Activated CD8-positive, alpha-beta memory T cell treated with anti-CD3 and anti-CD28 coated beads for 24 hours (primary cell): ENCODE data around the gene OBSL1.

Experiments
- DNase-seq: peaks from one replicate; pipeline ENCODE4 v3.0.0-alpha.2; 2020

OBSL1 gene

DNA sequence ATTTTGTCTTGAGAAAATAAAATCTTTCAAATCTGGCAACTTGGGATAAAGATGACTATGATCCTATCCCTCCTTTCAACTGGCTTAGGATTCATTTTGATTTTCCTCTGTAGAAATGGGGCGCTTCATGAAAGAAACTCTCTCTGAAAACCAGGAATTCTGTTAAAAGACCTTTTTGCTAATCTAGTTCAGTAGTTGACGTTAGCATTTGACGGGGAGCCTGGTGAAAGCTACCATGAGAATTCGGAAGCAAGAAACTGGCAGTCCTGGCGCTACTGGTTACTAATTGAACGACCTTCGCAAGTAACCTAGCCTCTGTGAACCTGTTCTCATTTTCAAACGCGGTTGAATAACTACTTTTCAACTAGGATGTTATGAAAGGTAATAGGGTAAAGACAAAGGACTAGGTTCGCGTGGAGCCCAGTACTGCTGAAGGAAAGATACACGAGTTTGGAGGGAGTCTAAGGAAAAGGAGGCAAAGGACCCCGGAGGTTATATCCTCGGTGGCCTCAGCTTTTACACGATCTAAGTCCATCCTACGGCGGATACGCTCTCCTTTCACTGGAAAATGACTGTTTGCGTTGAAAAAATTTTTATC lies 25.7 kb upstream of the OBSL1 start:
- DNase-seq = no peak

DNA sequence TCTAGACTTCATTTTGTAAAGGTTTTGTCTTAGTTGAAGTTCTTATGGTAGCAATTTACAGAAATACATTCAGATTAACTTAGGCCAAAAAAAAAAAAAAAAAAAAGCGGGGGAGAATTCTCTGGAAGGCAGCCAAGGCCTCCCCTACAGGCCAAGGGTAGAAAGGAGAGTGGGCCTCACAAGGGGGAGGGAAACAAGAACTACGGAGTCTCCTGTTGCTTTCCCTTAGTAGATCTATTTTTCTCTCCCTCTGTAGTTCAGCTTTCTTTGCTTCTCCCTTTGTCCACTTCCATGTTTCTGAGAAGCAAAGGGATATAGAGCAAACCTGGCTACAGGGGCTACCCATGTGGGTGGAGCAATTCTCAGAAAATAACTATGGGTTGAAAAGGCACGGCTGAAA lies 23.9 kb upstream of the OBSL1 start:
- no peak for DNase-seq

DNA sequence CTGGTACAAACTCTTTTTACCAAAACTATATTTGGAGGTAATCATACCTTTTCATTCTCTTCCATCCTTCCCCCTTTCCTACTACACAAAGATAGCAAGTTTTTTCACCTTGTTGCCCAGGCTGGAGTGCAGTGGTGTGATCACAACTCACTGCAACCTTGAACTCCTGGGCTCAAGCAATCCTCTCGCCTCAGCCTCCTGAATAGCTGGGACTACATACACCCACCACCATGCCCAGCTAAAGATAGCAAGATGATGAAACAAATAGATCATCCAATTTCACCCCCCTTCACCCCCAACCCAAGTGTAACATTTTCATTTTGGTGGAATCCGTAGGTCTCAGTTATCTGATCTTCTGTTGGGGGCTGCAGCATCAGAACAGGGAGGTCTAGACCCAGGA lies 21.8 kb upstream of the OBSL1 start:
- DNase-seq = no peak

DNA sequence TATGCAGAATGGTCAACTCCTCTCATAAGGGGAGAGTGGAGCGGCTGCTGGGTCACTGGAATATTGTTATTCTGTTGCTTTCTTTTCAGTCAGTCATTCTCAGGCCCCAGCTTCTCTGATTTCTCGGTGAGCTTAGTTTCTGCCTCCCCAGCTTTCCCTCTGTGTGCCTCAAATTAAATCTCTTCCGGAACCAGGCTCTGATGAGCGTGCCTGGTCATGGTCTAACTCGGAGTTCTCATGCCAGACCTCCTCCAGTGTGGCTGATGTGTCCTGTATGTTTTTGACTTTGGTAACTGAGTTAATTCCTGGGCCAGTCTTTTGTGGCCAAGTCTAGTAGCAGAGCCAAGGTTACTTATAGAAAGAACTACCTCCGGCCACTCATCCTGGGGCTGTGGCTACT lies 21.4 kb upstream of the OBSL1 start:
- DNase-seq = no peak

DNA sequence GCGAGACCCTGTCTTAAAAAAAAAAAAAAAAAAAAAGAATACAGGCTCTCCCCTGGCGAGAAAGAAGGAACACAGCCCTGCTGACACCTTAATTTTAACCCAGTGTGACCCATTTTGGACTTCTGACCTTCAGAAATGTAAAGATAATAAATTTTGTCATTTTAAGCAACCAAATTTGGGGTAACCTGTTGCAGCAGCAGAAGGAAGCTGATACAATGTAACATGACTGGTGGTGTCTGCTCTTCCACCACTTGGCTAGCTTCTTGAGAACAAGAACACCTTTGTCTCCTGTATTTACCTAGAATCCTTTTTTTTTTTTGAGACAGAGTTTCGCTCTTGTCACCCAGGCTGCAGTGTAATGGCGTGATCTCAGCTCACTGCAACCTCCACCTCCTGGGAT lies 19.8 kb upstream of the OBSL1 start:
- no peak for DNase-seq

DNA sequence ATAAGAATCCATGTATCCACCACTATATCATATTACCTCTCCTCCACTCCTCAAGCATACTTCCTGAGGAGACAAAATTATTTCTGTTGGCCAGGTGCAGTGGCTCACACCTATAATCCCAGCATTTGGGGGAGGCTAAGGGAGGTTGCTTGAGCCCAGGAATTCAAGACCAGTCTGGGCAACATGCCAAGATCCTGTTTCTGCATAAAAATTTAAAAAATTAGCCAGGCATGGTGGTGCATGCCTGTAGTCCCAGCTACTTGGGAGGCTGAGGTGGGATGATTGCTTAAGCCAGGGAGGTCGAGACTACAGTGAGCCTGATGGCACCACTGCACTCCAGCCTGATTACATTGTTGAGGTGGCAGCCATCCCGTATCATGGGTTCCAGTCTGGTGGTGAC lies 10.0 kb upstream of the OBSL1 start:
- DNase-seq = no peak

DNA sequence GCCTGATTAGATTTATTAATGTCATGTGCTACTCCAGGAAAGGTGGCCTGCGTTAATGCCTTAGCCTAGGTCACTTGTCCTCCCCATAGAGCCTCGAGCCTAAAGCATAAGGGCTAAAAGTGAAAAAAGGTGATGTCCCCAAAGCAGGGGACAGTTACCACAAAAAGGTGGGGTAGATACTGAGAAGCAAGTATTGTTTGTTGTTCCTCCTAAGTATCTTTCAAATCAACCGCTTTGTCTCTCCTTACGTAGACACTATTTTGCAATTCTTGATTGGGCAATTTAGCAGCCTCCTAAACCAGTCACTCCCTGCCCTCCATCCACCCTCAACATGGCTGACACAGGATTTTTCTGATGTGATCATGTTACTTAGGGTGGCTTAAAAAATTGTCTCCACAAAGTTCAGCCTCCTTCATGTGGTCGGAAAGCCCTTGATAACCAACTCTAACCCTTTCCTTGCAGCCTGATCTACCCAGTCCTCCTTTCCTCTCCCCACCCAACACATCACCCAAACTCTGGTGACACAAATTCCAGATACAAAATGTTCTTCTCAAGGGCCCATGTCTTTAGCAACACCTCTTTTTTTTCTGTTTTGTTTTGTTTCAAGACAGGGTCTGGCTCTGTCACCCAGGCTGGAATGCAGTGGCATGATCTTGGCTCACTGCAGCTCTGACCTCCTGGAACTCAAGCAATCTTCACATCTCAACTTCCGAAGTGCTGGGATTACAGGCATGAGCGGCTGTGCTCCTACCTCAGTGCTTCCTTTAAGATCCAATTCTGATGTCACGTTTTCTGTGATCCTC lies 7.7 kb upstream of the OBSL1 start:
- no peak for DNase-seq

DNA sequence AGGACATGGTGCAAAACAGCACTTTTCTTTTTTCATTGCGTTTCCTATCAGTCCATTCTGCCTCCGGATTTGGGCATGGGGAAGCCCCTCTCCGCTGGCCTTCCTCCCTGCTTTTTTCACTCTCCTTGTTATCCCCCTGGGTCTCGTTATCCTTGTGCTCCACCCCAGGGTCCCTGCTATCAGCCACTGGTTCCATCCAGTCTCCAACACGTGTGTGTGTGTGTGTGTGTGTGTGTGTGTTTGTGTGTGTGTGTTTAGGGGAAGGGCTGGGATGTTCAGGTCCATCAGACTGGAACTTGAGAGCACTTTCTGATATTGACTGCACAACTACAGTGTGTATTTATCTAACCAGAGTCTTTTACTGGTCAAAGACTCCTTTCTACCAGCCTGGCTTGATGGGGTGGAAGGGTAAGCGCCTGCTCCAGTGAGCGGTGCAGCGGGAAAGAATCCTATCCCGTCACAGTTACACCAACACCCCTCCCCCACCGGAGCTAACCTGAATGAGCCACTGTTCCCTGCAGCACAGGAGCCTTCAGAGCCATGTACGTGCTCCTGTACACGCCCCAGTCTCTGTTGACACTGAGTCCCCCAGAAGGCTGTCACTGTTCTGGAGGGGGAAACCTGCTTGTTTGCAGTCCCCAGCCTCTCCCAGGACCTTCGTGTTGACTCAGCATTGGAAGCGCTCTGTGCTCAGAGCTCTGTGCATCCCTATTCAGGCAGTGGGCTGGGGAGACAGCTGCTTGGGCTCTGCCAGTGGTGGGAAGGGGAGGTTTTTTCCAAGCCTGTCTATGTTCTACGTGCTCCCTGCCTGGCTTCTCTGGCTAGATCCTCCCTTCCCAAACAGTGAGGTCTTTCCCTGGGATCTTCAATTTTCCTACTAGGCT lies 5.4 kb upstream of the OBSL1 start:
- no peak for DNase-seq

DNA sequence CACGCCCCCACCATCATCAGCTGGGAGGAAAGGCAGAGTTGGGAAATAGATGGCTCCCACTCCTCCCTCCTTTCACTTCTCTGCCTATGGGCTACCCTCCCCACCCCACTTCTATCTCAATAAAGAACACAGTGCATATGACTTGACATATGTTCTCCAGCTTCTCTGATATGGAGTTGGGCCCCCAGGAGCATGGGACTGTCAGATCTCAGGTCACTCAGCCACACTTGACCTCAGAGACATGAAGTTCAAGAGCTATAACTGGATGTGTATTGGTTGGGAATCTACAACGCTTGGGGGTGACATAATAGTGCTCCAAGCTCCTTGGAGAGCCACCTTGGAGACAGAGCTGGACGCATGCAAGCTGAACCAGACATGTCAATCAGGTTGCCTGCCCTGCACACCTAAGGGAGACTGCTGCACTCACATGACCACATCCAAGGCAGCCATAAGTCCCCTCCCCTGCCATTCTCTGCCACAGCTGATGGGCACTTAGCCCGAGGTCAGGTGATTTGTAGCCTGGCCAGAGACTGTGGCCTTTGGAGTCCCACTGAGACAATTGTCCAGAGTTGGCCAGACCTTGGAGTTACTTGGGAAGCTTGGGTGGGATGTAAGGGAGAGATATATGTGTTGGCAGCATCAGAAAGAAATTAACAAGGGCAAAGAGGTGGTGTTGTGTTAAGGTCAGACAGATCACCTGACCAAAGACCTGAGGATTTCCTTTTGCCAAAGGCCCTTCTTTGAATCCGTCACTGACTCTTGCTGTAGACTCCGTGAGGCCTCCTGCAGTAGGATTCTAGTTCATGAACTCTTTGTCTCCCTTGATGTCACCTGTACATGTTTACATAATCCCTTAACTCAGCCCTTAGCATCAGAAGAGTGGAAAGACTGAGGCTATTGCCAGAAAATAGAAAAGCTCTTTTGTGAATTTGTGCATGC lies 4.5 kb upstream of the OBSL1 start:
- DNase-seq = no peak

DNA sequence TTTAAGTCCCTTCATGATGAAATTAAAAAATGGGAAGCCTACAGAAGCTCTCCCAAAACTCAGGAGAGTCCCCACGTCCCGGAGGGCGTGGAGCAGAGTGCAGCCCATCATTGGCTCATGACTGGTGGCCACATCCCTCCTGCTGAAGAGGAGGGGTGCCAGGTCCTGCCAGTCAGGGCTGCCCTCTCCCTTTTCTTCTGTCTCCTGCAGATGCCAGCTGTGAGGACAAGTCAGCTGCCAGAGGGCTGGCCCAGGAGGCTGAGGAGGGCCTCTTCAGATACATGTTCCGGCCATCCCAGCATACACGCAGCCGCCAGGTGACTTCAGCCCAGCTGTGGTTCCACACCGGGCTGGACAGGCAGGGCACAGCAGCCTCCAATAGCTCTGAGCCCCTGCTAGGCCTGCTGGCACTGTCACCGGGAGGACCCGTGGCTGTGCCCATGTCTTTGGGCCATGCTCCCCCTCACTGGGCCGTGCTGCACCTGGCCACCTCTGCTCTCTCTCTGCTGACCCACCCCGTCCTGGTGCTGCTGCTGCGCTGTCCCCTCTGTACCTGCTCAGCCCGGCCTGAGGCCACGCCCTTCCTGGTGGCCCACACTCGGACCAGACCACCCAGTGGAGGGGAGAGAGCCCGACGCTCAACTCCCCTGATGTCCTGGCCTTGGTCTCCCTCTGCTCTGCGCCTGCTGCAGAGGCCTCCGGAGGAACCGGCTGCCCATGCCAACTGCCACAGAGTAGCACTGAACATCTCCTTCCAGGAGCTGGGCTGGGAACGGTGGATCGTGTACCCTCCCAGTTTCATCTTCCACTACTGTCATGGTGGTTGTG lies 3.4 kb upstream of the OBSL1 start:
- DNase-seq = no peak

DNA sequence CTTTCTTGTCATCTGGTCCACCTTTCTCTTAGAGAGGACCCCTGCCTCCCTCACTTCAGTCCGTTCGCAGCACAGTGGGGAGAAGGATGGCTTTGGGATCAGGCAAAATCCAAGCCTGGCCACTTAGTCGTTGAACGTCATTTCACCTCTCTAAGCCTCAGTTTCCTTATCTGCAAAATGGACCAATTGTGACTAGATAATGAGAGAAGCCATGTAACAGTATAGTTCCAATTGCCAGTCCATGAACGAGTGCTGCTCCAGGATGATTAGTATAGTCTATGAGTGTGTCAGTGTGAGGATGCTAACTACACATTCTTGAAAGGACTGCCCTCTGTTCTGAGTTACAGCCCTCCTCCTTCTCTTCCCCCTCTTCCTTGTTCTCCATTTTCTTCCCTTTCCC lies 1.8 kb upstream of the OBSL1 start:
- no peak for DNase-seq

DNA sequence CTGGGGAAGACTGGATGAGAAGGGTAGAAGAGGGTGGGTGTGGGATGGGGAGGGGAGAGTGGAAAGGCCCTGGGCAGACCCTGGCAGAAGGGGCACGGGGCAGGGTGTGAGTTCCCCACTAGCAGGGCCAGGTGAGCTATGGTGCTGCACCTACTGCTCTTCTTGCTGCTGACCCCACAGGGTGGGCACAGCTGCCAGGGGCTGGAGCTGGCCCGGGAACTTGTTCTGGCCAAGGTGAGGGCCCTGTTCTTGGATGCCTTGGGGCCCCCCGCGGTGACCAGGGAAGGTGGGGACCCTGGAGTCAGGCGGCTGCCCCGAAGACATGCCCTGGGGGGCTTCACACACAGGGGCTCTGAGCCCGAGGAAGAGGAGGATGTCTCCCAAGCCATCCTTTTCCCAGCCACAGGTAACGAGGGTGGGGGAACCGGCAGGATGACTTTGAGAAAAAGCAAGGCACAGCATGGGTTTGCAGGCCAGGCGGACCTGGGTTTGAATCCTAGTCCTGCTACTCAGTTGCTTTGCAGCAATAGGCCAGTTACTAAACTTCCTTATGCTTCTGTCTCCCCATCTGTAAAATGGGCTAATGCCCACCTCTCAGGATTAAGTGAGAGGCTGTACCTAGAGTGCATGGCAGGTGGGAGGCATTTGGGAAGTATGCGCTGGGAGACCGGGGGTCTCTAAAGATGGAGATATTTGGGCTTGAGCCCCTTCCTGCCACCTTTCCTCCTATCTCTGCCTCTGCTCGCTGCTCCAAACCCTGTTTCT lies 1.1 kb upstream of the OBSL1 start, which contains the start of gene INHA:
TSS of gene INHA (plus strand) at position 74 of the 765 bp plus-strand sequence. CDS start at position 139, 65 bp downstream.
- DNase-seq = no peak

DNA sequence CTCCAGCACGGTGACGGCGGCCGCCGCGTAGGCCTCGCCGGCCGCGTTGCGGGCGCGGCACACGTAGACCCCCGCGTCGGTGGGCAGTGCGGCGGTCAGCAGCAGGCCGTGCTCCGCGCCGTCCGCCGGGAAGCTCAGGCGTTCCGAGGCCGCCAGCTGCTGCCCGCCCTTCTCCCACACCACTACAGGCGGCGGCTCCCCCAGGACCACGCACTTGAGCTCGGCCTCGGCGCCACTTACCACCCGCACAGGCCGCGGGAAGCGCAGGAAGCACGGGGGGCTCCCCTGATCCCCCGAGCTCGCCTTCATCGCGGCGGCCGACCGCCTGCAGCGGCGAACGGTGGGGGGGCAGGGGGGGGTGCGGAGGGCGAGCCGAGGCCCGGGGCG lies 422 bp downstream of the OBSL1 start:
- no peak for DNase-seq

DNA sequence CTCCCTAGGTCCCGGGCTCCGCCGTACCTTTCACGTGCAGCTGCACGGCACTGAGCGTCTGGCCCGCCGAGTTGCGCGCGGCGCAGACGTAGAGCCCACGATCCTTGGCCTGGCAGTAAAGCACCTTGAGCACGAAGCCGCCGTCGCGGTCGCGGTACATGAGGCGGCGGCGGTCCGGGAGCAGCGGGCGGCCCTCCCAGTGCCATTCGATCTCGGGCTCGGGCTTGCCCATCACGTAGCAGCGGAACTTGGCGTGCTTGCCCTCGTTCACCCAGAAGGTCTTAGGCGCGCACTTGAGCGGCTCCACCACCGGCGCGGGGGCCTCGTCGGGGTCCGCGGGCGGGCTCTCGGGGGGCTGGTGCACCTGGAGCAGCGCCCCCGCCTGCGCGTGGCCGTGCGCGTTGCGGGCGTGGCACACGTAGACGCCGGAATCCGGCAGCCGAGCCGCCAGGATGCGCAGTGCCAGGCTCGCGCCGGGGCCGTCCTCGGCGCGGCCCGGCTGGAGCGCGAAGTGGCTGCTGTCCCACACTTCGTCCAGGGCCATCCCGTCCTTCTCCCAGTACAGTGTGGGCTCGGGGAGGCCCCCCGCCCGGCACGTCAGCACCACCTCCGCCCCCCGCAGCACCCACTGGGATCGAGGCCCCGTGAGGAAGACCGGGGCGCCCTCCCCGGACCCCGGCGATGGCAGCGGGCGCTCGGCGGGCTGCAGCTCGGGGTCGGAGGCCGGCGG lies 980 bp downstream of the OBSL1 start:
- DNase-seq = no peak

DNA sequence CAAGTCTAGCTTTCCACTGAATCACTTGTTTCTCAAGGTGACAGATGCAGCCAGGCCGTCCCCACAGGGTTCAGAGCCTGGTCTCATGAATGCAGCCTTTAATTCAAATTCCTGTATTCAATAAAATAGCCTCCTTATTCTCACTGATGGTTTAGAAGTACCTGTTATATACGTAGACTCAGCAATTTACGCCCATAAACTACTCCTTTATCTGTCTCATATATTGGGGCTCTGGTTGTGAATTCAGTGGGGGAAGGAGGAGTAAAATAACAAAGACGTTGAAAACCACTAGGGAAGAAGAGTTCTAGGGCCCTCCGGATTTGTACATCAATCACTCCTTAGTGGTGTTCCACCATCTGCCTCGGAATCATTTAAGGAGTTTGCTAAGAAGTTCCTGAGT lies 1.7 kb downstream of the OBSL1 start:
- DNase-seq = no peak

DNA sequence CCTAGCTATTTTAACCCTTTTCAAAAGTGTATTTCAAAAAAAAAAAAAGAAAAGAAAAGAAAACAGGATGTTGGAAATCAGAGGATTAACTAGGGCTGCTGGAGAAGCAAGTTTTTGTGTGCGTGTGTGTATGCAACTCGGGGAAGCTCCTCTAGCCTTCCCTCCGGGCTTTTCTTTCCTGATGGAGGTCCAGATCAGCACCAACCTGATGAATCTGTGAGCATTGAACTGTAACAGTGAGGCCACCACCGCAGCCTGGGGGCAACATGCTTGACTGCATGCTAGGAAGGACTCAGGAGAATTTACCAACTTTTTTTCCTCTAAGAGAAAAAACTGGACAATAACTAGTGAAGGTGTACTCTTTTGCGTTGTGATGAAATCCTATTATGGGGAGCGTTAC lies 2.3 kb downstream of the OBSL1 start:
- DNase-seq = no peak

DNA sequence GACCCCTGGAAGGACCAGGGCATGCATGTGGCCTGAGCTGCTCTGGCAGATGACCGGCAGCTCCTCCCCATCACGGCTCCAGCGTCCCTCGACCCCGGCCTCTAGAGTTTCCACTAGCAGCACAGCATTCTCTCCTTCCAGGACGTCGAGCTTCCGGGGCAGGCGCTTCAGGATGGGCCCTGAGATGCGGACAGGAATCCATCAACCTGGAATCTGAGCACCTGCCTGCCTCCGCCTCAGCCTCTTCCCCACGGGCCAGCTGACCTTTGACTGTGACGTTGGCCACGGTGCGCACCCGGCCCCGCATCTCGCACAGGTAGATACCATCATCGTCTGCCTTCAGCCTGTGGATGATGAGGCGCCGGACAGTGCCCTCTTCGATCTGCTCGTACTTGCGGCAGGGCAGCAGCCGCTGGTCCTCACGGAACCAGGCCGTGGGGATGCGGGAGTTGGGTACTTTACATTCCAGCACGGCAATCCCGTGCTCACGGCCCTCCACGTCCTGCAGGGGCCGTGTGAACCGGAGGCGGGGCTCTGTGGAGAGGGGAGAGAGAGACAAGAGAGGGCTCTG lies 3.5 kb downstream of the OBSL1 start:
- DNase-seq = no peak

DNA sequence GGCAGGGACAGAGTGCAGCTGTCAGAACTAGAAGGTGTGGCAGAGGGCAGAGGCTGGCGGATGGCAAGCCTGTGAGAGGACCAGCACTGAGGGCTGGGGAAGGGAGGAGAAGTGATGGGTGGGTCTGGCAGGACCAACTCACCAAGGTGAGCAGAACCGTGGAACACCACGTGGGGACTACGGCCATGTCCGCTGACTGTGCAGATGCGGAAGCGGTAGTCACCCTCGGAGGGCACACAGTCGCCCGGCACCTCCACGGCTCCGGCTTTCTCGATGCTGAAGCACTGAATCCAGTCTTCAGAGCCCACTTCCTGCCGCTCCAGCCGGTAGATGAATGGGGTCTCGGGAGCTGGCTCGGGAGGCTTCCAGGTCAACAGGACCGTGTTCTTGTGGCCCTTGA lies 4.2 kb downstream of the OBSL1 start:
- no peak for DNase-seq

DNA sequence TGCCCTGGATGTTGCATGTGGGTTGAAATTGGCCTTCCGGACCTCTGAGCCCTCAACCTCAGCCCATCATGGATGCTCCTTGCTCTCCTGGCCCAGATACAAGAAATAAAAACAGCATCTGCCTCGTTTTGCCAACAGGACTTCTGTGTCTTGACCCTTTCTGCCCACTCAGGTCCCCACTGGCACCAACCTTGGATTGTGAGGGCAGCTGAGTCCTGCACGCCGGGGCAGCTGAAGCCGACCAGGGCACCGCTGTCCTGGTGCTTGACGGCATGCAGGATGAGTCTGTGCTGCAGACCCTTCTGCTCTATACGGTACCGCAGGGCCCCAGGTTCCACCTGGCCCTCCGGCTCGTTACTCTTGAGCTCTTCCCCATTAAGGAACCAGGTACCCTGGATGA lies 4.7 kb downstream of the OBSL1 start:
- DNase-seq = no peak
